Cardiac ventricle fibroblast (primary cell): ENCODE results near the gene DUOX2. TPM values are rescaled to one million over a fixed set of nuclear protein-coding genes. Genes with fewer than 3 reads are reported as not detected.

Experiments
- total RNA-seq: library from RNA; depleted of rRNA; stranded (reverse); fragments of >200 nt; gene quantifications from 2 replicates; pipeline ENCODE4 v1.2.3, GENCODE V29; 2015

The DUOX2 gene
- total RNA-seq: not detected in 2 replicates

GRCh38 chr15:45114076-45114750 is at the start of gene DUOX2, which contains the start of gene DUOXA2:
TSS of gene DUOX2 (minus strand) at chr15:45114172. CDS start at chr15:45113411, 761 bp downstream.
TSS of gene DUOXA2 (plus strand) at chr15:45114326. CDS start at chr15:45114606, 280 bp downstream.

GRCh38 chr15:45129651-45130129 is 15.7 kb upstream of the DUOX2 start, which contains the start of the genes DUOX1 and DUOXA1:
TSS of gene DUOX1 (plus strand) at chr15:45129994. CDS start at chr15:45131967, 1,973 bp downstream.
TSS of gene DUOXA1 (minus strand) at chr15:45129879. CDS start at chr15:45123014, 6,865 bp downstream.

Other genes starting within 250 kb of the DUOX2 start
- not detected in 2 replicates for gene TERB2, start 157.5 kb downstream of the DUOX2 start, total RNA-seq
- 9.6 and 11.3 TPM in 2 replicates for gene SORD, start 91.0 kb downstream of the DUOX2 start, total RNA-seq
- not detected in 2 replicates for gene DUOXA2, start 154 bp upstream of the DUOX2 start, total RNA-seq
- gene DUOXA1, start 15.7 kb upstream of the DUOX2 start, total RNA-seq: not detected in 2 replicates
- gene DUOX1, start 15.8 kb upstream of the DUOX2 start, total RNA-seq: not detected in 2 replicates
- gene SHF, start 73.8 kb upstream of the DUOX2 start, total RNA-seq: 2.9 and 3.5 TPM in 2 replicates
- gene SLC28A2, start 138.1 kb upstream of the DUOX2 start, total RNA-seq: not detected in 2 replicates